ENCODE measurements around the gene AMTN. TPM values are rescaled to one million over a fixed set of nuclear protein-coding genes. Genes with fewer than 3 reads are reported as not detected.

The AMTN gene
- total RNA-seq, 1 experiment from 2014 or later = not detected

GRCh38 chr4:70559924-70560323, 41.6 kb downstream of the AMTN start:
- DNase-seq (ENCODE audit: low spot score) = no peak

- DNase-seq (ENCODE audit: low spot score) = no peak
Measured at GRCh38 chr4:70564033-70564432, 45.7 kb downstream of the AMTN start.

- no peak for DNase-seq (ENCODE audit: low spot score)
Measured at GRCh38 chr4:70570796-70571195, 52.4 kb downstream of the AMTN start.

- DNase-seq (ENCODE audit: low spot score) = no peak
Measured at GRCh38 chr4:70571772-70572171, 53.4 kb downstream of the AMTN start.

- DNase-seq (ENCODE audit: low spot score) = no peak
Measured at GRCh38 chr4:70575964-70576363, 57.6 kb downstream of the AMTN start.

GRCh38 chr4:70577220-70577927, 59.0 kb downstream of the AMTN start:
- no peak for DNase-seq (ENCODE audit: low spot score)

- DNase-seq (ENCODE audit: low spot score) = no peak
Measured at GRCh38 chr4:70581980-70582379, 63.6 kb downstream of the AMTN start.

Other genes with a start within 250 kb of the AMTN start
- gene CABS1, start 183.6 kb upstream of the AMTN start, total RNA-seq (2014; rRNA removed; shearing (Covaris generic)) = not detected in 2 replicates
- gene SMR3A, start 157.8 kb upstream of the AMTN start, total RNA-seq (2014; rRNA removed; shearing (Covaris generic)) = not detected in 2 replicates
- gene SMR3B, start 135.4 kb upstream of the AMTN start, total RNA-seq (2014; rRNA removed; shearing (Covaris generic)) = not detected in 2 replicates
- not detected in 2 replicates for gene OPRPN, start 120.6 kb upstream of the AMTN start, total RNA-seq (2014; rRNA removed; shearing (Covaris generic))
- gene MUC7, start 46.4 kb upstream of the AMTN start, total RNA-seq (2014; rRNA removed; shearing (Covaris generic)) = not detected in 2 replicates
- not detected in 2 replicates for gene AMBN, start 73.7 kb downstream of the AMTN start, total RNA-seq (2014; rRNA removed; shearing (Covaris generic))
- gene ENAM, start 110.2 kb downstream of the AMTN start, total RNA-seq (2014; rRNA removed; shearing (Covaris generic)) = not detected in 2 replicates
- gene JCHAIN, start 147.9 kb downstream of the AMTN start, total RNA-seq (2014; rRNA removed; shearing (Covaris generic)) = not detected in 2 replicates
- 17.5 and 19.2 TPM in 2 replicates for gene UTP3, start 170.0 kb downstream of the AMTN start, total RNA-seq (2014; rRNA removed; shearing (Covaris generic))
- 15.0 and 18.7 TPM in 2 replicates for gene RUFY3, start 203.4 kb downstream of the AMTN start, total RNA-seq (2014; rRNA removed; shearing (Covaris generic))

All from HT-29 (cell line).